ENCODE measurements around the gene ITGB2.

DNA sequence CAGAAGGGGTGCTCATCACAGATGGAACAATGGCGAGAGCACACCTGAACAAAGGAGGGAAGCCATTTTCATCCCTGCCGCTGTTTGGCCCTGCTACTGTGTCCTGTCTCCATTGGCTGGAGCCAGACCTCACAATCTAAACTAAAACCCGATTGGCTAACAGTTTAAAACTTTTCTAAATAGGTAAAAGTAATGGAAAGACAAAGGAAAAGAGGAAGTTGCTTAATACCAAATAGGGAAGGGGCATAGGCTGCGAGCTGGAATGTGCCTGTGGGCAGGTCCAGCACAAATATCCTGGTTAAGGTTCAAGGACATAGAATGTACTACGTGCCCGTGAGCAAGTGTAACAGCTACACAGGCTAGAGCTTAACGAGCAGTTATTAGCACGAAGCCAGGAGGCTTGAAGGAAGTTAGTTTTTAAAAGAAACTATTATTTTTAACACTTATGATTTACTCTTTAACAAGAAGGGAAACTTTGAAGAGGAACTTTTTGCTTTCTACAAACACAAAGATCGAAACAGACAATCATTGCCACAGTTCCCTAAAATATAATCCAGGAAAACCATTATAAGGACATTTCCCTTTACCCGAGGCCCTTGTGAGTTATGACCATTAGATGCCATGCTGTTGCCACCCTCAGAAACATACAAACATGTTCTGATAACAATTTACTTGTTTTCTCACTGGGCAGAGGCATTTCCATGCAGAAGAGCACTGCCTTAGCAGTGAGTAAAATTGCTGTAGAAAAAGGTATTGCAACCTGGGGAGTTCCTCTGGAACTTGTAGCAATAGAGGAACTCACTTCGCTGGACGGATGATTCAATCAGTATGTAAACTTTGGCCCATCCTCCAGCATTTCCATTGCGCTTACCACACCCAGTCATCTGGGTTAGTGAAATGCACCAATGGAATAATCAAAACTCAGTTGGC lies 42.4 kb downstream of the ITGB2 start:
- TF ChIP-seq, protein P1, sequence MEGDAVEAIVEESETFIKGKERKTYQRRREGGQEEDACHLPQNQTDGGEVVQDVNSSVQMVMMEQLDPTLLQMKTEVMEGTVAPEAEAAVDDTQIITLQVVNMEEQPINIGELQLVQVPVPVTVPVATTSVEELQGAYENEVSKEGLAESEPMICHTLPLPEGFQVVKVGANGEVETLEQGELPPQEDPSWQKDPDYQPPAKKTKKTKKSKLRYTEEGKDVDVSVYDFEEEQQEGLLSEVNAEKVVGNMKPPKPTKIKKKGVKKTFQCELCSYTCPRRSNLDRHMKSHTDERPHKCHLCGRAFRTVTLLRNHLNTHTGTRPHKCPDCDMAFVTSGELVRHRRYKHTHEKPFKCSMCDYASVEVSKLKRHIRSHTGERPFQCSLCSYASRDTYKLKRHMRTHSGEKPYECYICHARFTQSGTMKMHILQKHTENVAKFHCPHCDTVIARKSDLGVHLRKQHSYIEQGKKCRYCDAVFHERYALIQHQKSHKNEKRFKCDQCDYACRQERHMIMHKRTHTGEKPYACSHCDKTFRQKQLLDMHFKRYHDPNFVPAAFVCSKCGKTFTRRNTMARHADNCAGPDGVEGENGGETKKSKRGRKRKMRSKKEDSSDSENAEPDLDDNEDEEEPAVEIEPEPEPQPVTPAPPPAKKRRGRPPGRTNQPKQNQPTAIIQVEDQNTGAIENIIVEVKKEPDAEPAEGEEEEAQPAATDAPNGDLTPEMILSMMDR (IDR thresholded peaks at IDR 0.05) = no peak
- no peak for TF ChIP-seq EZH2phosphoT487 (IDR thresholded peaks at IDR 0.05)
- TF ChIP-seq EZH2 (IDR thresholded peaks at IDR 0.05) = no peak

Measured in neural progenitor cell (in vitro differentiated cells).